Activated CD8-positive, alpha-beta memory T cell treated with anti-CD3 and anti-CD28 coated beads, Interleukin-2, amount 50 U/mL, for 24 hours (primary cell): ENCODE data around the gene KRTAP5-2.
"Not testable (repeated sequence)": the region's sequence is repeated elsewhere in the genome, so short reads cannot be mapped to it uniquely, and the experiment has no call there.

Source experiments
- DNase-seq: peaks from one replicate; pipeline ENCODE4 v3.0.0-alpha.2; 2020; ENCODE audit errors: extremely low read depth

KRTAP5-2 gene

DNA sequence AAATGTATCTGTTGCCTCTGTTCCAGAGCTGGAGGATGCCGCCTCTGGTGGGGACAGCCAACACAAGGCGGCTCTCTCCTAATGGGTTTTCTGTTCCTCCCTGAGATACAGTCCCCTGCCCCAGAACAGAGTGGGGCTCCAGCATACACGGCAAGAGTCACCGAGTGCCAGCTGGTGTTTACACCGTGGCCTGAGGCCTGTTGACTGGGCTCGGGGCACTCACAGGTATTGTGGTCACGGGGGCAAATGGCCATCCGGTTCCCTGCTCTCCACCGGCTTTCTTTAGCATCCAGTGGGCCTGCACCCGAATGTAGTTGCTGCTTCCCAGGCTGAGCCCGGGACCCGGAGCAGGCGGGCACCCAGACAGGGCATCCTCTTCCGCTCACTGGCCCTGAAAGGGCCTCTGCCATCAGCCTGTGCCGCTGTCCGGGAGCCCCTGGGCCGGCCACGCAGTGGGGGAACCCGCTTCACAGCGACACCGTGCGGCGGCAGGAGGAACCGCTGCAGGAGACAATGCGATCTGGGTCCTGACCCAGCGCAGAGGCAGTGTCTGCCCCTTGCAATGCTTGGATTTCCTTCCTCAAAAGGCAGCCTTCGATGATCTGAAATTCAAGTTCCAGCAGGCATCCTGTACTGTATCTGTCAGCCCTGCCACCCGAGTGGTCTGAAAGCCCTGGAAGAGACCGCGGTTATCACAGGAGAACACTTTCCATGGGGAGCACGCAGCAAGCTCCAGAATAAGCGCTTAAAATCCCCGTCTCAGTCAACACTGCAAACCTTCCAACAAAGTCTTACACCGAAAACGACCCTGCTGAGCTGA, 30.6 kb upstream of the KRTAP5-2 start:
- DNase-seq = peak; percentile 14

DNA sequence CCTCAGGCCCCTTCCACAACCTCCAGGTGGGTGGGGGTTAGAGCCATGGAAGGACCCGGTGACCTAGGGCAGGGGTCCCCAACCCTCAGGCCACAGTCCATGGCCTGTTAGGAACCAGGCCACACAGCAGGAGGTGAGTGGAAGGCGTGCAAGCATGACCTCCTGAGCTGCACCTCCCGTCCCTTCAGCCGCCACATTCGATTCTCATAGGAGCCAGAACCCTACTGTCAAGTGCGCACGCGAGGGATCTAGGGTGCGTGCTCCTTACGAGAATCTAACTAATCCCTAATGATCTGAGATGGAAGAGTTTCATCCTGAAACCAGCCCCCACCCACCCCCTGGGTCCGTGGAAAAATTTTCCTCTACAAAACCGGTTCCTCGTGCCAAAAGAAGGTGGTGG, 27.4 kb upstream of the KRTAP5-2 start:
- no peak for DNase-seq

DNA sequence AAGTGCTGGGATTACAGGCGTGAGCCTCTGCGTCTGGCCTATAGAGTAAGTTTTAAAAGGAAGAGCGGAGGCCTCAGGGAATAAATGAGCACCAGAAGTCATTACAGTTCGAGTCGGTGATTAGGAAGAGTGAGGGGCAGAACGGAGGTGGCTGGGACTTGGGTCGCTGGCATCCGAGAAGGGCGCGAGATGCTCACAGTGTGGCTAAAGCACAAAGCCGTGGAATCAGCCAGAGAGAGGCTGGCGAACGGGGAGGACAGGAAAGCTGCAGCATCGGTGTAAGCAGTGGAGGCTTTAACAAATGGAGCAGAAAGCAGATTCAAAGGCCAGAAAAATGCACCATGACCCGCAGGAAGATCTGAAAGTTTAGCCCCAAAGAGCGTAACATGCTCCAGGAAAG, 26.5 kb upstream of the KRTAP5-2 start:
- DNase-seq = no peak

DNA sequence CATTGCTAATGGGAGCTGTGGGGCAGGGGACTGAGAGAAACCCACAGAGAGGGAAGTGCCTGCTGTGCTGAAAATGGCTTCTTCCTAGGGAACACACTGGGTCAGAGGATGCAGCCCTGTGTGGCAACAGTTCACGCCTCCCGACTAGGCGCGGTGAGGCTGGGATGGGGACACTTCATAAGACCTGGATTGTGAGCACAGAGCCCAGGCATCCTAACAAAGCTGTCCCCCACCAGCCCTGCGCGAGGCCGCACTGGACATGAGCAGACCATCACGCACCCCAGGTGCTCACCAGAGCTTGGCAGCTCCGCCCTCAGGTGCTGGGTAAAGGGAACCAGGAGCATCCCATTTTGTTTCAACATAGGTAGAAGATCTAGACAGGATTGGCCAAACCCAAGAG, 25.6 kb upstream of the KRTAP5-2 start:
- DNase-seq = no peak

DNA sequence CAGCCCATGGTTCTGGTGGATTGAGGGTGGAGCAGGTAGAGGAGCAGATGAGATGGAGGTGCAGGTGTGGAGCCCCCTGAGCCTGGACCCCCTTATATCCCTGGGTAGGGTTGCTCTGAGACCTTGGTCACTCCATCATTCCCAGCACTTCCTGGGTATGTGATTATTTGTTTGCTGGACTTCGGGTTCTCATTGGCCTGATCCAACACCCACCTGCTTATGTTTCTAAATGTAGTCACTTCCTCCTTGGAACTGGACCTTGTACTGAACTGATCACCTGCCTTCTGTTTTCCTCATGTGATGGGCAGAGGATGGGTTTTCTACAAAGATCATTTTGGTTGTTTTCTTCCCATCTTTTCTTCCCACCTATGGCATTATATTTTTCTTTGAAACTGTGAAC, 24.0 kb upstream of the KRTAP5-2 start, which contains the start of gene KRTAP5-4:
KRTAP5-4 (minus strand) TSS at position 53 of the 400 bp plus-strand sequence; CDS start at position 8, 45 bp downstream.
- no peak for DNase-seq

DNA sequence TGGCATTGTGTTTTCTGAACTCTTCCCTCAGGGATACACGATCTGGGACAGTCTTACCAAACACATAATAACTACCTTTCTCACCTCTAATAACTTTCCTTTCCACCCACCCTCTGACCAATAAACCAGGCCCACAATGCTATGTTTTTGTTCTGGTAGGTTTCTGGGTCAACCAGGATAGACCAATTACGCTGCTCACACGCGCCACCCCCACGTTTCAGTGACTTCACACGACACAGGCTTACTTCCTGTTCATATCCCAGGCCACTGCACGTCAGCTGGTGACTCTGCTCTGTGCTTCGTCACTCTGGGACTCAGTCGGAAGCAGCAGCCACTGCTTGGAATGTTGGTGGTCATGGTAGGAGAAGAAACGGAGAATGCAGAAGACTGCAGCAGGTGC, 21.4 kb upstream of the KRTAP5-2 start:
- no peak for DNase-seq

DNA sequence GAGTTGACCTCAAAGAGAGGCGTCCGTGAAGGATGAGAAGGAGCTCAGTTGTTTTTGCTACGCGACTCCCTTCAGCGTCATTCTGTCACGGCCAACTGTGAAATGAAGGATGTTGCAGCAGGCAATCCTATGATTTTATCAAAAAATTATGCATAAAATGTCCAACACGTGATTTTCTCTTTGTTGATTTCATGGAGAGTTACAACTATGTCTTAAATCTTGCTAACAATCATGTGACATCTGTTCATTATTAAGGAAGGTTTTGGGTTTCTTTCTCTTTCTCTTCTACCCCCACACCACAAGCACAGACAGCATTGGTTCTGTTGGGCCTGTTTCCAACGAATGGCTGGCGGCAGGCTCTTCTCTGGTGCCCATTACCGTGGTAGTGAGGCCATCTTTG, 20.1 kb upstream of the KRTAP5-2 start:
- no peak for DNase-seq

DNA sequence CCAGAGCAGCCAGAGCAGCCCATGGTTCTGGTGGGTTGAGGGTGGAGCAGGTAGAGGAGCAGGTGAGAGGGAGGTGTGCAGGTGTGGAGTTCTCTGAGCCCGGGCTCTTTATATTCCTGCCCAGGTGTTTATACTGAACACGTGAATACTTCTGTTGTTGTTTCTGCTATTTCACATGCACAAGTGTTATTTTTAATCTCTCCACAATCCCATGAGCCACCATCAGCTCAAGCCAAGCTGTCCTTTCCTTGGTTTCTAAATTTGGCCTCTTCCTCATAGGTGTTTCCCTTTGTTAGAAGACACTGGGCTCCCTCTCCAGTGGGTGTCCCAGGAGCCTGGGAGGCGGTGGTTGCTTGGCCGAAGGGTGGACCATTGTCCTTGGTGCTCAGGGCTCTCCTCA, 10.3 kb upstream of the KRTAP5-2 start, which contains the start of gene KRTAP5-3:
KRTAP5-3 (minus strand) TSS at position 101 of the 400 bp plus-strand sequence; CDS start at position 23, 78 bp downstream.
- DNase-seq = no peak

DNA sequence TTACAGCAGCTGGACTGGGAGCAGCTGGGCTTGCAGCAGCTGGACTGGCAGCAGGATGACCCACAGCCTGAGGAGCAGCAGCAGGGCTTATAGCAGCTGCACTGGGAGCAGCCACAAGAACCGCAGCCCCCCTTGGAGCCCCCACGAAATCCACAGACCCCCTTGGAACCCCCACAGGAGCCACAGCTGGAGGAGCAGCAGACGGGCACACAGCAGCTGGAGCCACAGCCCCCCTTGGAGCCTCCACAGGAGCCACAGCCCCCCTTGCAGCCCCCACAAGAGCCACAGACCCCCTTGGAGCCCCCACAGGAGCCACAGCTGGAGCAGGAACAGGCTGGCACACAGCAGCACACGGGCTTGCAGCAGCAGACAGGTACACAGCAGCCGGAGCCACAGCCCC, 9.8 kb upstream of the KRTAP5-2 start:
- DNase-seq = not testable (repeated sequence)

DNA sequence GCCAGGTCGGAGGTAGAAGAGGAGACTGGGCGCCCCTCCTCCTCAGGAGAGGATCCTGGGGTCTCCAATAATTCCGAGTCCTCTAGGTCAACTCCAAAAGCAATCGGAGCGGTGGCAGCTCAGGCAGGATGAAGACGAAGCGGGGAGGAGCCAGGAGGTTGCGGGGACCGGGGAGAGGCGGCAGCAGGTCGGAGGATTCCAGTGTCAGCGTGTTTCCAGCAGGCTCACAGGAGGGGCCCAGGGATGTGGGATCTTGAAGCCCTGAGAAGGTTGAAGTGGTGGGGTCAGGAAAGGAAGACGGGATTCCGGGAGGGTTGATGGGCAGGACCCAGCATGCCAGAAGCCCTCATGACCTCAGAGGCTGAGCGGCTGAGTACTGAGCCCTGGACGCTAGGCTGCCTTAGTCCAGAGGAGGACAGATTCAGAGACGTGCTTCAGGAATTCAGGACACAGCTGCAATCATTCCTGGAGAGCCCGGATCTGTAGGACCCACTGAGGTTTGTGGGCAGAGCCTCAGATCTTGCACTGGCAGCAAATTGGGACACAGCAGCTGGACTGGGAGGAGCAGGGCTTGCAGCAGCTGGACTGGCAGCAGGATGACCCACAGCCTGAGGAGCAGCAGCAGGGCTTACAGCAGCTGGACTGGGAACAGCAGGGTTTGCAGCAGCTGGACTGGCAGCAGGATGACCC, 9.2 kb upstream of the KRTAP5-2 start:
- not testable (repeated sequence) for DNase-seq

DNA sequence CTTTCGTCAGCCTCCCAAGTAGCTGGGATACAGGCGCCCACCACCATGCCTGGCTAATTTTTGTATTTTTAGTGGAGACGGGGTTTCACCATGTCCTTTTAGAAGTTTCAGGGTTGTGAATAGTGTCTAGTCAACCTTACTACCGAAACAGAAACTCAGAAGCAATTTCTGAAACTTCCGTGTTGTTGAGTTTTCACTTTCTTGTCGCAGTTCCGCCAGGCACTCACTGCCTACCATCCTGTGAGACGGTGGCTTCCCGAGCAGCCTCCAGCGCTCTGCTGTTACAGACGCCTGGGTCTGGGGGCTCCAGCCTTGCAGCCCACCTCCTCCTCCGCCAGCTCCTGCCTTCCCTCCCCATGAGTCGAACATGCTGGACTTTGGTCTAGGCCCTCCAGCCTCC, 7.8 kb upstream of the KRTAP5-2 start:
- not testable (repeated sequence) for DNase-seq

DNA sequence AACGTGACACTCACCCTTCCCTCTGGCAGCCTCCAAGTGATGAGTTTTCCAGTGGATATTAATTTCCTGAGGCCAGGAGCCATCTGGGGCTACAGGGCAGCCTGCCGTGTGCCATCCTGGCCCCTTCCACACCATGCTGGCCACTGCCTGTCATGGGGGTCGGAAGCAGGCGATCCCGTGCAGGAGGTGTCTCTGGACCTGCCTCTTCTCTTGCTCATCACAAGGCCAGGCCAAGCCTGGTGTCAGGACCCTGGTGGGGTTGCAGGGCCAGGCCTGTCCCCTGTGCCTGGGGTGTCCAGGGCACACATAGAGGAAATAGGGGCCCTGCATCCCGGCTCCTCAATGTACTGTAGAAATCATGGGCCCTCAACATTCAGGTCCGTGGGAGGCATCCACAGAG, 6.6 kb upstream of the KRTAP5-2 start:
- DNase-seq = no peak

DNA sequence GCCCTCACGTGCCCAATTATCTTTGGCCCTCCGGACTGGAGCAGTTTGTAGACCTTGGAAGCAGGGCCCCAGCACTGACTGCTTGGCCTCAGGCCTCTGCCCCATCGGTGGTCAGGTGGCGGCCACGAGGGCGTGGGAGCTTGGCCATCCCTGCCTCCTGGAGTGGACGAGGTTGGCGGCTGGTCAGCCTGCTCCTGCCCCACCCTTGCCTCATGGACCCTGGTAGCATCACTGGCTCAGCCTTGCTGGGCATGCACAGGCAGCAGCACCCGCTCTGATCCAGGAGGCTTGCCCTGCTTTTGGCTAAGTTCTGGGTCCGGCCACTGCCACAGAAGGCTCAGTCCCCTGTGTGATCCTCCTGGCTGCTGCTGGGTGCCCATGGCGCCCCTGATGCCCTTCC, 6.1 kb upstream of the KRTAP5-2 start:
- DNase-seq = no peak

DNA sequence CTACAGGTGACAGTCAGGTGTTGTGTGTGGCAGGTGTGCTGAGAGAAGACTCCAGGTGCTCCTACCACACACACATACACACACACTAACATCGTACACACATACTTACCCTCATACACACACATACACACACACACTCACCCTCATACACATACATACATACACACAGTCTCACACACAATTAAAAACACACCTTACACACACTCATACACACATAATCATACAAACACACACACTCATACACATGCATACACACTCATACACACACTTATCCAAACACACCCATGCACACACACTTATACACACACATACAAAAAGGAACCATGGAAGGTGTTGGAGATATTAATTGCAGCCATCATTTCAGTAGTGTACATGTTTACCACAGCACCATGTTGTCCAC, 5.5 kb upstream of the KRTAP5-2 start:
- no peak for DNase-seq

DNA sequence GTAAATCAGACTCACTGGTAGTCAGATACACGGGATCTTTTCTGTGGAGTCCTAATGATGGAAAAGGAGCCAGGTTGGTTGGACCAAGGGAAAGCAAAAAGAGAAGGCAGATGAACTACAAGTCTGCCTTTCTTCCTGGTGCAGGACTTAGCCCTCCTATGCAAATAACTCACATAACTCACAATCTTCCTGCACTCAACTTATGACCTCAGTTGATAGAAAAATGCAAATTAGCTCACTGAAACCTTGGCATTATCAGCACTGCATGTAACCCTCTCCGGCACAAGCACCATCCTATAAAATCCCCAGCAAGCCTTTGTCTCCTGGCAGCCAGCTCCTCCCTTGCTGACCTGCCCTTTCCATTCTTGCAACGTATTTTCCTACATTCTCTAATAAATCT, 3.6 kb upstream of the KRTAP5-2 start:
- DNase-seq = not testable (repeated sequence)

DNA sequence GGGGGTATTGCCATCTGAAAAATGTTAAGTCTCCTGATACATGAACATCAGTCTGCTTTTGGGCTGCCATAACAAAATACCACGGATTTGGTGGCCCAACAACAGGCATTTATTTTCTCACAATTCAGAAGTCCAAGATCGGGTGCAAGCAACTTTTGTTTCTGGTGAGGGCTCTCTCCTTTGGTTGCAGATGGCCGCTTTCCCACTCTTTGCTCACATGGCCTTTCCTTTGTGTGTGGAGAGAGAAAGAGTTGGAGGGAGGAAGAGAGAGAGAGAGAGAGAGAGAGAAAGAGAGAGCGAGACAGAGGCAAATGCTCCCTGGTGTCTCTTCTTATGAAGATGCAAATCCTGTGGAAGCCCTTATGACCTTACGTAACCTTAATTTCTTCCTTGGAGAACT, 2.5 kb upstream of the KRTAP5-2 start:
- no peak for DNase-seq

DNA sequence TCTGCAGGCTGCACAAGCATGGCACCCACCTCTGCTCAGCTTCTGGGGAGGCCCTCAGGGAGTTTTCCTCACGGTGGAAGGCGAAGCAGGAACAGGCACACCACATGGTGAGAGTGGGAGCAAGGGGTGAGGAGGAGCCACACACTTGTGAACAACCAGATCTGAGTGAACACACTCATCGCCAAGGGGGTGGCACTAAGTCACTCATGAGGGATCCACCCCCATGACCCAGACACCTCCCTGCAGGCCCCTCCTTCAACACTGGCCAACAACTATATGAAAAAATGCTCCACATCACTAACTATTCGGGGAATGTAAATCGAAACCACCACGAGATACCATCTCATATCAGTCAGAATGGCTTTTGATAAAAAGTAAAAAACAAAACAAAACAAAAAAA, 722 bp upstream of the KRTAP5-2 start:
- DNase-seq = no peak

DNA sequence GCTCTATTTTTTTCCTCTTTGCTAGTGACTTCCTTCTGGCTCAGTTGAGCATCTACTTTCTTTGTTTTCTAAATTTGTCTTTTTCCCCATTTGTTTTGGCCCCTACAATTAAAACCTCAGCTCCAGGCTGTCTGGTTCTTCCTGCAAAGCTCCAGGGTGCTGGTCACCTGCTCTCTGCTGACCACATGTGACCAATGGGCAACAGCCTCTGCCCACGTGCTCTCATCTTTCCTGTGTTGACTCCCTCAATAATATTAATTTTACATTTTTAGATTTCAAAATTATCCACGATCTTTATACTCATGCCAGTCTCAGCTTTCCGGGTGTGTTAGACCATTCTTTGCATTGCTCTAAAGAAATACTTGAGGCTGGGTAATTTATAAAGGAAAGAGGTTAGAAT, 312 bp upstream of the KRTAP5-2 start:
- not testable (repeated sequence) for DNase-seq

DNA sequence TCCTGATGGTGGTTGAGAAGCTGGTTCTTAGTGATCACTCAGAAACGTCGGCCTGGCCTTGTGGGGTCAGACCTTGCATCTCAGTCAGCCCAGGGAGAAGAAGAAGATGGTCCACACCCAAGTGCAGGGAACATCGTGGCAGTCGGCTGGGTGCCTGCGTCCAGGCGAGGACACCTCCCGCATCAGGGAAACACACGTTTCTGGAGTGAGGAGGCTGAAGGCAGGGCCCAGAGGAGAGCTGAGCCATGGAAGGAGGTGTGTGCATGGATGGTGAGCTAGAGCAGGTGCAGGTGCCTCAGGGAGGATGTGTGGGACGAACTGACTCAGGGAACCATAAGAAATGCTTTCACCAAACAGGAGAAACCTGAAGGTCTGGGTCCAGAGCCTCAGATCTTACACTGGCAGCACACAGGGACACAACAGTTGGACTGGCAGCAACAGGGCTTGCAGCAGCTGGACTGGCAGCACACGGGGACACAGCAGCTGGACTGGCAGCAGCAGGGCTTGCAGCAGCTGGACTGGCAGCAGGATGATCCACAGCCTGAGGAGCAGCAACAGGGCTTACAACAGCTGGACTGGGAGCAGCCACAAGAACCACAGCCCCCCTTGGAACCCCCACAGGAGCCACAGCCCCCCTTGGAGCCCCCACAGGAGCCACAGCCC, 632 bp downstream of the KRTAP5-2 start:
- DNase-seq = no peak

DNA sequence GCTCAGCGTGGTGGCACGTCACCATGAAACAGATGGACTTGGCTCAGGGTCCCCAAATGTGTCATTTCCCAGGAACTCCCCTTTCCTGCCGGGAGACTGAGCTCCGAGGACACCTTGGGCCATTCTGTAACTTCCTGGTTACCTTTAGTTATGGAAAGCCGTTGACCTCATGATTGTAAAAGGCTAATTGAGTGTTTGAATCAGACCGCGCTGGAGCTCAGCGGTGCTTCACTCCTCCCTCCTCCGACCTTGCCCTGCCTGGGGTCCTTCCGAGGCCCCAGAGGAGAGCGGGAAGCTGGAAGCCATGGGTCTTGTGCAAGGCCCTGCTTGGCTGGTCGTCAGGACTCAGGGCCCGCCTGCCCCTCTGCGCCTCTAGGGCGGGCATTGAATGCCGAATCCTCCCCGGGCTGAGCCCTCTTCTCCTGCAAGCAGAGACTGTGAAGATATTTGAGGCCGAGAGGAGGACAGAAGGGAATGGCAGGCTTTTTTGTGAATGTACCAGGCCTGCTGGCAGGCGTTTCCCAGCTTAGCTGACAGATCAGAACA, 1.4 kb downstream of the KRTAP5-2 start:
- DNase-seq = not testable (repeated sequence)

DNA sequence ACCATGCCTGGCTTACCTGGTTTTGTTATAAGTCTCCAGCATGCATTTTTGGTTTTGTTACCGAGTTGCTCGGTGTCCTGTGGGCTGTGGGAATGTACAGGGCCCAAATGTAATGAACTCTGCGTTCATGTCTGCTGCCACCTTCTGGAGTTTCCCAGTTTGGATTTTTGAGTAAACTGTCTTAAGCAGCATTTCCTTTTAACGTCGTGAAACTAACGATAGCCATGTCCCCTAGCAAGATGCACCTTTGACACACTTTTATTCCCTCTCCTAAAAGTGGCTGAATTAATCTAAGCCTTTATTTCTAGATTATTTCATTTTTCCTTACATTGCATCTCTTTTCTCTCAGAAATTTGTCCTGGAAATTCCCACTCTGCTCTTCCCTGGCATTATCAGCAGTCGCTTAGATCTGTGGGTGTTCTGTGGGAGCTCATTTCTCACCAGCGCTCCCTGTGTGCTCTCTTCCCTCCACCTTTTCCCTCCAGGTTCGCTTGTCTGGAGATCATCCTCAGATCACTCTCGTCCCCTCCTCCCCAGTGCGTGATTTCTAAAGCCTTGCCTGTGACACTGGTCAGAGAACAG, 2.0 kb downstream of the KRTAP5-2 start:
- not testable (repeated sequence) for DNase-seq

DNA sequence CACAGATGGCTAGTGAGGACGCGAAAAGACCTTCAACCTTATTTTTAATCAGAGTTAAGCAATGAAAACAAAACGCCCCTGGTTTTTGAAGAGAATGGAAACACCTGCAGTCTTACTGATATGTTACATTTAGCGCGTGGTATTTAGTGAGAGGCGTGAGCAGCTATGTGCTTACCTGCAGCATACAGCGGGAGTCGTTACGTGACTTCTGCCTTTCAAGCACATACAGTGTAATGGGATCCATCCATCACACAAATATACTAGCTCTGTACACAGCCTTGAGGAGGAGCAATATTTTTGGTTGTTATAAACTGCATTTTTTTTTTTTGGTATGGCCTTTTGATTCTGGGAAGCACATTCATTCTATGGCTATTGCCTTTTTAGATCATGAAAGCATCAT, 5.5 kb downstream of the KRTAP5-2 start:
- no peak for DNase-seq
